Measurements from ENCODE around the gene TTC28. TPM values are rescaled to one million over a fixed set of nuclear protein-coding genes. Genes with fewer than 3 reads are reported as not detected.

TTC28 gene
- polyA plus RNA-seq, 1 donor from 2014 or later, result 14.8 TPM

DNA sequence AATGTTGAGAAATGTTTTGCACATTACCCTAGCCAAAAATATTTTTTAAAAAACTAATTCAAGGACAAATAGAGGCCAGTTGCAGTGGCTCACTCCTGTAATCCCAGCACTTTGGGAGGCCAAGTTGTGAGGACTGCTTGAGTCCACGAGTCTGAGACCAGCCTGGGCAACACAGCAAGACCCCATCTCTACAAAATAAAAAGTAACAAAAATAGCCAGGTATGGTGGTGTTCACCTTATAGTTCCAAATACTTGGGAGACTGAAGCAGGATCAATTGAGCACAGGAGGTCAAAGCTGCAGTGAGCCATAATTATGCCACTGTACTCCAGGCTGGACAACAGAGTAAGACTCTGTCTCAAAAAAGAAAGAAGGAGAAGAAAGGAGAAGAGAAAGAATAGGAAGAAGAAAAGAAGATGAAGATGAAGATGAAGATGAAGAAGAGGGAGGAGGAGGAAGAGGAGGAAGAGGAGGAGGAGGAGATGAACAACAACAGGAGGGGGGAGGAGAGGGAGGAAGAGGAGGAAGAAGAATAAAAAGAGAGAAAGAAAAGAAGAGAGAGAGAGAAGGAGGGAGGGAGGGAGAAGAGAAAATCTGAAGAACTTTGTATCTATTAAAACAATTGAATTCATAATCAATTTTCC is 136.5 kb downstream of the TTC28 start:
- H2AFZ ChIP-seq (ENCODE audit: low read depth, low read length), result no peak overlapping the region

DNA sequence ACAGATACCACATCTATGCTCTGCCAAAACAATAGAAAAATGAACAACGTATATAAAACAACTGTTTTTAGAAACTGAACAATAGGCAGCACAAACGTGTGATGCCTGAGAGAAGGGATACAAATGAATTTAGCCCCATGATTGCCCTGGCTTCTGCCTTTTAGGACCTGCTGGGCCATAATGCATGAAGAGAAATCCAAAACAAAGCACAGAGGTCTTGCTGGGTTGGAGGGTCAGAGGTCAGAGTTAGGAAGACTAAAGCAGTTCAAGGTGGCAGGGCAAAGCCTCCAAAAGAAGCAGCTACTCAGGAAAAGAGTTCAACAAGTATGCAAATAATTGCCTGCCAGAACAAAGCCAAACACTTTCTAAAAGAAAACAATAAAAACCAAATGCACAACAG is 138.5 kb downstream of the TTC28 start:
- H3K36me3 ChIP-seq (ENCODE audit: insufficient read depth, low read length), result no peaks in the 10 kb centered on the region
- H3K9me3 ChIP-seq (ENCODE audit: low read length), result no peaks in the 10 kb centered on the region
- no peak overlapping the region for H2AFZ ChIP-seq (ENCODE audit: low read depth, low read length)
- no peak overlapping the region for H3K9ac ChIP-seq (ENCODE audit: low read length)
- no peaks in the 10 kb centered on the region for H3K27me3 ChIP-seq (ENCODE audit: insufficient read depth, low read depth, low read length)
- H3K9me2 ChIP-seq (ENCODE audit: insufficient read depth, low read length), result no peaks in the 10 kb centered on the region
- no peaks in the 10 kb centered on the region for H3F3A ChIP-seq (ENCODE audit: insufficient read depth, low read length, poor library complexity, severe bottlenecking)
- H3K4me3 ChIP-seq (ENCODE audit: low read length), result no peak overlapping the region
- H4K20me1 ChIP-seq (ENCODE audit: insufficient read depth), result no peaks in the 10 kb centered on the region
- H3K4me2 ChIP-seq (ENCODE audit: low read length), result no peak overlapping the region
- H3K27ac ChIP-seq (ENCODE audit: low read length), result no peak overlapping the region
- TF ChIP-seq EZH2 (IDR thresholded peaks at IDR 0.05; ENCODE audit: borderline replicate concordance, insufficient read depth, low read length, poor library complexity, severe bottlenecking) (no peak), POLR2AphosphoS5 (IDR thresholded peaks at IDR 0.05) (no peak), SMC3 (conservative IDR thresholded peaks at IDR 0.05; ENCODE audit: poor library complexity) (no peak), RAD21 (conservative IDR thresholded peaks at IDR 0.05) (no peak), TAF1 (IDR thresholded peaks at IDR 0.05; ENCODE audit: low read depth) (no peak), MXI1 (conservative IDR thresholded peaks at IDR 0.05; ENCODE audit: poor library complexity, severe bottlenecking) (no peak), EP300 (conservative IDR thresholded peaks at IDR 0.05; ENCODE audit: poor library complexity, severe bottlenecking) (no peak)
- TF ChIP-seq, protein P1, sequence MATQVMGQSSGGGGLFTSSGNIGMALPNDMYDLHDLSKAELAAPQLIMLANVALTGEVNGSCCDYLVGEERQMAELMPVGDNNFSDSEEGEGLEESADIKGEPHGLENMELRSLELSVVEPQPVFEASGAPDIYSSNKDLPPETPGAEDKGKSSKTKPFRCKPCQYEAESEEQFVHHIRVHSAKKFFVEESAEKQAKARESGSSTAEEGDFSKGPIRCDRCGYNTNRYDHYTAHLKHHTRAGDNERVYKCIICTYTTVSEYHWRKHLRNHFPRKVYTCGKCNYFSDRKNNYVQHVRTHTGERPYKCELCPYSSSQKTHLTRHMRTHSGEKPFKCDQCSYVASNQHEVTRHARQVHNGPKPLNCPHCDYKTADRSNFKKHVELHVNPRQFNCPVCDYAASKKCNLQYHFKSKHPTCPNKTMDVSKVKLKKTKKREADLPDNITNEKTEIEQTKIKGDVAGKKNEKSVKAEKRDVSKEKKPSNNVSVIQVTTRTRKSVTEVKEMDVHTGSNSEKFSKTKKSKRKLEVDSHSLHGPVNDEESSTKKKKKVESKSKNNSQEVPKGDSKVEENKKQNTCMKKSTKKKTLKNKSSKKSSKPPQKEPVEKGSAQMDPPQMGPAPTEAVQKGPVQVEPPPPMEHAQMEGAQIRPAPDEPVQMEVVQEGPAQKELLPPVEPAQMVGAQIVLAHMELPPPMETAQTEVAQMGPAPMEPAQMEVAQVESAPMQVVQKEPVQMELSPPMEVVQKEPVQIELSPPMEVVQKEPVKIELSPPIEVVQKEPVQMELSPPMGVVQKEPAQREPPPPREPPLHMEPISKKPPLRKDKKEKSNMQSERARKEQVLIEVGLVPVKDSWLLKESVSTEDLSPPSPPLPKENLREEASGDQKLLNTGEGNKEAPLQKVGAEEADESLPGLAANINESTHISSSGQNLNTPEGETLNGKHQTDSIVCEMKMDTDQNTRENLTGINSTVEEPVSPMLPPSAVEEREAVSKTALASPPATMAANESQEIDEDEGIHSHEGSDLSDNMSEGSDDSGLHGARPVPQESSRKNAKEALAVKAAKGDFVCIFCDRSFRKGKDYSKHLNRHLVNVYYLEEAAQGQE (IDR thresholded peaks at IDR 0.05; ENCODE audit: borderline replicate concordance), result no peak
- TF ChIP-seq, protein P2, sequence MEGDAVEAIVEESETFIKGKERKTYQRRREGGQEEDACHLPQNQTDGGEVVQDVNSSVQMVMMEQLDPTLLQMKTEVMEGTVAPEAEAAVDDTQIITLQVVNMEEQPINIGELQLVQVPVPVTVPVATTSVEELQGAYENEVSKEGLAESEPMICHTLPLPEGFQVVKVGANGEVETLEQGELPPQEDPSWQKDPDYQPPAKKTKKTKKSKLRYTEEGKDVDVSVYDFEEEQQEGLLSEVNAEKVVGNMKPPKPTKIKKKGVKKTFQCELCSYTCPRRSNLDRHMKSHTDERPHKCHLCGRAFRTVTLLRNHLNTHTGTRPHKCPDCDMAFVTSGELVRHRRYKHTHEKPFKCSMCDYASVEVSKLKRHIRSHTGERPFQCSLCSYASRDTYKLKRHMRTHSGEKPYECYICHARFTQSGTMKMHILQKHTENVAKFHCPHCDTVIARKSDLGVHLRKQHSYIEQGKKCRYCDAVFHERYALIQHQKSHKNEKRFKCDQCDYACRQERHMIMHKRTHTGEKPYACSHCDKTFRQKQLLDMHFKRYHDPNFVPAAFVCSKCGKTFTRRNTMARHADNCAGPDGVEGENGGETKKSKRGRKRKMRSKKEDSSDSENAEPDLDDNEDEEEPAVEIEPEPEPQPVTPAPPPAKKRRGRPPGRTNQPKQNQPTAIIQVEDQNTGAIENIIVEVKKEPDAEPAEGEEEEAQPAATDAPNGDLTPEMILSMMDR (IDR thresholded peaks at IDR 0.05; ENCODE audit: poor library complexity, severe bottlenecking), result no peak
- peaks cover 12% of the 10 kb centered on the region for H3K79me2 ChIP-seq (replicated peaks; ENCODE audit: insufficient read depth, low read length)

More for the DNA sequence above, 136.5 kb downstream of the TTC28 start:
- Histone ChIP-seq H3F3A (ENCODE audit: insufficient read depth, low read length, poor library complexity, severe bottlenecking) (no peaks in the 10 kb centered on the region), H3K79me2 (replicated peaks; ENCODE audit: insufficient read depth, low read length) (peaks cover 18% of the 10 kb centered on the region), H3K9me3 (ENCODE audit: low read length) (no peaks in the 10 kb centered on the region), H3K9me2 (ENCODE audit: insufficient read depth, low read length) (no peaks in the 10 kb centered on the region), H3K27me3 (ENCODE audit: insufficient read depth, low read depth, low read length) (no peaks in the 10 kb centered on the region), H4K20me1 (ENCODE audit: insufficient read depth) (no peaks in the 10 kb centered on the region), H3K9ac (ENCODE audit: low read length) (no peak overlapping the region), H3K36me3 (ENCODE audit: insufficient read depth, low read length) (no peaks in the 10 kb centered on the region), H3K27ac (ENCODE audit: low read length) (no peak overlapping the region), H3K4me3 (ENCODE audit: low read length) (no peak overlapping the region), H3K4me2 (ENCODE audit: low read length) (no peak overlapping the region)
- no peak for TF ChIP-seq POLR2AphosphoS5 (IDR thresholded peaks at IDR 0.05)
- TF ChIP-seq RAD21 (conservative IDR thresholded peaks at IDR 0.05), result no peak
- no peak for TF ChIP-seq EP300 (conservative IDR thresholded peaks at IDR 0.05; ENCODE audit: poor library complexity, severe bottlenecking)
- TF ChIP-seq SMC3 (conservative IDR thresholded peaks at IDR 0.05; ENCODE audit: poor library complexity), result no peak
- no peak for TF ChIP-seq MXI1 (conservative IDR thresholded peaks at IDR 0.05; ENCODE audit: poor library complexity, severe bottlenecking)

Measured in neural cell (in vitro differentiated cells).